Measurements from ENCODE around the gene PCSK6. TPM values are rescaled to one million over a fixed set of nuclear protein-coding genes. Genes with fewer than 3 reads are reported as not detected.
A peak's percentile ranks its signal among the peaks of the same experiment; 100 is the strongest.

PCSK6 gene
- total RNA-seq, 1 experiment from 2014 or later = 2.9 TPM

DNA sequence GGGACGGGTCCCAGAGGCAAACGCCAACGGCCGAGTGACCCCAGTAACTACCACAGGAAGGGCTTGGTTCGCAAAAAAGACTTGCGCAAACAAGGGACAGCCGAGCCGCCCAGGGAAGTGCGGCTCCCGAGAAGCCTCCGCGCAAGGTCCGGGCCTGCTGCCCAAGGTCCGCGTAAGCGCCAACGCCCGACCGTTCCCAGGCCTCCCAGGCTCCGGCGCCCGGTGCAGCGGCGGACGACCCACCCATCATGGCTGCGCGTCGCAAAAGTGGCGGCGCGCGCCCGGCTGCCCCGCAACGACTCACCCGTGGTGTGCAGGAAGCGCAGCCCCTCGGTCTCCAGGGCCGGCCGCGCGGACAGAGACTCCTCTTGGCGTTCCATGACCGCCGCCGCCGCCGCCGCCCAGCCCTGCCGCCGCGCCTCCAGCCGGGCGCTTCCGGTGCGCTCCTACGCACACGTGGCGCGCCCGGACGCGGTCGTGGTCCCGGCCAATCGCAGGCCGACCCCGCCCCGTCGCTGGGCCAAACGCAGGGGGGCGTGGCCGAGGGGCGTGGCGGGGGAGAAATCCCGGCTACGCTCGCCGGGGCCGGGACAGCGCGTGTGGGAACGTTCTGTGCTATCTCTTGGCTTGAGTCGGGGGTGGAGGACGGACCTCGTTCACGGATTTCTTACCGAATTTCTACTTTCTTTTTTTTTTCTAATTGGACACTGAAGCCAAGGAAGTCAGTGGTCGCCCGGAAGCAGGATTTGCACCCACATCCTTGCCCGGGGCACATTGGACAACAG is 212.3 kb downstream of the PCSK6 start, which contains the start of gene SELENOS (continued):
- no peak for TF ChIP-seq TP53 (CRISPR knock-in tag; IDR thresholded peaks at IDR 0.05)
- no peak for TF ChIP-seq NR2C2 (CRISPR knock-in tag; IDR thresholded peaks at IDR 0.05)
- TF ChIP-seq FOXP1 (CRISPR knock-in tag; IDR thresholded peaks at IDR 0.05; ENCODE audit: borderline replicate concordance) = peak; percentile 73; the same call in 1 of the 2 replicates
- TF ChIP-seq NFYB (CRISPR knock-in tag; conservative IDR thresholded peaks at IDR 0.05; ENCODE audit: low read depth) = peak; percentile 74
- TF ChIP-seq ATF2 (CRISPR knock-in tag; IDR thresholded peaks at IDR 0.05; ENCODE audit: borderline replicate concordance, low read depth) = no peak
- no peak for TF ChIP-seq ZNF512 (CRISPR knock-in tag; IDR thresholded peaks at IDR 0.05; ENCODE audit: borderline replicate concordance)
- no peak; the same call in 1 of the 2 replicates for TF ChIP-seq SMAD3 (CRISPR knock-in tag; IDR thresholded peaks at IDR 0.05; ENCODE audit: borderline replicate concordance)
- TF ChIP-seq CBFB (CRISPR knock-in tag; IDR thresholded peaks at IDR 0.05; ENCODE audit: low read depth) = no peak; the same call in 1 of the 2 replicates
- TF ChIP-seq NFE2L1 (CRISPR knock-in tag; IDR thresholded peaks at IDR 0.05) = no peak
- TF ChIP-seq TCF7 (CRISPR knock-in tag; IDR thresholded peaks at IDR 0.05; ENCODE audit: low read depth) = no peak
- TF ChIP-seq SP1 (CRISPR knock-in tag; conservative IDR thresholded peaks at IDR 0.05) = peak; percentile 97
- TF ChIP-seq EMX1 (CRISPR knock-in tag; IDR thresholded peaks at IDR 0.05) = no peak
- TF ChIP-seq TEAD4 (CRISPR knock-in tag; IDR thresholded peaks at IDR 0.05) = no peak
- TF ChIP-seq, protein P1, sequence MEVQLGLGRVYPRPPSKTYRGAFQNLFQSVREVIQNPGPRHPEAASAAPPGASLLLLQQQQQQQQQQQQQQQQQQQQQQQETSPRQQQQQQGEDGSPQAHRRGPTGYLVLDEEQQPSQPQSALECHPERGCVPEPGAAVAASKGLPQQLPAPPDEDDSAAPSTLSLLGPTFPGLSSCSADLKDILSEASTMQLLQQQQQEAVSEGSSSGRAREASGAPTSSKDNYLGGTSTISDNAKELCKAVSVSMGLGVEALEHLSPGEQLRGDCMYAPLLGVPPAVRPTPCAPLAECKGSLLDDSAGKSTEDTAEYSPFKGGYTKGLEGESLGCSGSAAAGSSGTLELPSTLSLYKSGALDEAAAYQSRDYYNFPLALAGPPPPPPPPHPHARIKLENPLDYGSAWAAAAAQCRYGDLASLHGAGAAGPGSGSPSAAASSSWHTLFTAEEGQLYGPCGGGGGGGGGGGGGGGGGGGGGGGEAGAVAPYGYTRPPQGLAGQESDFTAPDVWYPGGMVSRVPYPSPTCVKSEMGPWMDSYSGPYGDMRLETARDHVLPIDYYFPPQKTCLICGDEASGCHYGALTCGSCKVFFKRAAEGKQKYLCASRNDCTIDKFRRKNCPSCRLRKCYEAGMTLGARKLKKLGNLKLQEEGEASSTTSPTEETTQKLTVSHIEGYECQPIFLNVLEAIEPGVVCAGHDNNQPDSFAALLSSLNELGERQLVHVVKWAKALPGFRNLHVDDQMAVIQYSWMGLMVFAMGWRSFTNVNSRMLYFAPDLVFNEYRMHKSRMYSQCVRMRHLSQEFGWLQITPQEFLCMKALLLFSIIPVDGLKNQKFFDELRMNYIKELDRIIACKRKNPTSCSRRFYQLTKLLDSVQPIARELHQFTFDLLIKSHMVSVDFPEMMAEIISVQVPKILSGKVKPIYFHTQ (CRISPR knock-in tag; IDR thresholded peaks at IDR 0.05) = no peak
- TF ChIP-seq MYBL2 (CRISPR knock-in tag; IDR thresholded peaks at IDR 0.05) = no peak; the same call in 1 of the 2 replicates
- TF ChIP-seq NFATC4 (CRISPR knock-in tag; IDR thresholded peaks at IDR 0.05) = no peak
- TF ChIP-seq, protein P2, sequence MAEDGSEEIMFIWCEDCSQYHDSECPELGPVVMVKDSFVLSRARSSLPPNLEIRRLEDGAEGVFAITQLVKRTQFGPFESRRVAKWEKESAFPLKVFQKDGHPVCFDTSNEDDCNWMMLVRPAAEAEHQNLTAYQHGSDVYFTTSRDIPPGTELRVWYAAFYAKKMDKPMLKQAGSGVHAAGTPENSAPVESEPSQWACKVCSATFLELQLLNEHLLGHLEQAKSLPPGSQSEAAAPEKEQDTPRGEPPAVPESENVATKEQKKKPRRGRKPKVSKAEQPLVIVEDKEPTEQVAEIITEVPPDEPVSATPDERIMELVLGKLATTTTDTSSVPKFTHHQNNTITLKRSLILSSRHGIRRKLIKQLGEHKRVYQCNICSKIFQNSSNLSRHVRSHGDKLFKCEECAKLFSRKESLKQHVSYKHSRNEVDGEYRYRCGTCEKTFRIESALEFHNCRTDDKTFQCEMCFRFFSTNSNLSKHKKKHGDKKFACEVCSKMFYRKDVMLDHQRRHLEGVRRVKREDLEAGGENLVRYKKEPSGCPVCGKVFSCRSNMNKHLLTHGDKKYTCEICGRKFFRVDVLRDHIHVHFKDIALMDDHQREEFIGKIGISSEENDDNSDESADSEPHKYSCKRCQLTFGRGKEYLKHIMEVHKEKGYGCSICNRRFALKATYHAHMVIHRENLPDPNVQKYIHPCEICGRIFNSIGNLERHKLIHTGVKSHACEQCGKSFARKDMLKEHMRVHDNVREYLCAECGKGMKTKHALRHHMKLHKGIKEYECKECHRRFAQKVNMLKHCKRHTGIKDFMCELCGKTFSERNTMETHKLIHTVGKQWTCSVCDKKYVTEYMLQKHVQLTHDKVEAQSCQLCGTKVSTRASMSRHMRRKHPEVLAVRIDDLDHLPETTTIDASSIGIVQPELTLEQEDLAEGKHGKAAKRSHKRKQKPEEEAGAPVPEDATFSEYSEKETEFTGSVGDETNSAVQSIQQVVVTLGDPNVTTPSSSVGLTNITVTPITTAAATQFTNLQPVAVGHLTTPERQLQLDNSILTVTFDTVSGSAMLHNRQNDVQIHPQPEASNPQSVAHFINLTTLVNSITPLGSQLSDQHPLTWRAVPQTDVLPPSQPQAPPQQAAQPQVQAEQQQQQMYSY (CRISPR knock-in tag; IDR thresholded peaks at IDR 0.05) = peak; percentile 81
- TF ChIP-seq SOX15 (CRISPR knock-in tag; IDR thresholded peaks at IDR 0.05) = no peak
- TF ChIP-seq PRRX2 (CRISPR knock-in tag; IDR thresholded peaks at IDR 0.05) = no peak
- TF ChIP-seq, protein P3, sequence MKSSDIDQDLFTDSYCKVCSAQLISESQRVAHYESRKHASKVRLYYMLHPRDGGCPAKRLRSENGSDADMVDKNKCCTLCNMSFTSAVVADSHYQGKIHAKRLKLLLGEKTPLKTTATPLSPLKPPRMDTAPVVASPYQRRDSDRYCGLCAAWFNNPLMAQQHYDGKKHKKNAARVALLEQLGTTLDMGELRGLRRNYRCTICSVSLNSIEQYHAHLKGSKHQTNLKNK (CRISPR knock-in tag; IDR thresholded peaks at IDR 0.05) = no peak
- no peak for TF ChIP-seq ERG (CRISPR knock-in tag; IDR thresholded peaks at IDR 0.05)
- TF ChIP-seq ETV6 (CRISPR knock-in tag; IDR thresholded peaks at IDR 0.05) = 0 out of 2 replicates have a peak, but pooled peaks have one; percentile 71
- TF ChIP-seq ZNF425 (CRISPR knock-in tag; conservative IDR thresholded peaks at IDR 0.05) = no peak
- TF ChIP-seq USF1 (CRISPR knock-in tag; IDR thresholded peaks at IDR 0.05) = no peak
